A673 (cell line): ENCODE data around the gene GAB1. TPM values are rescaled to one million over a fixed set of nuclear protein-coding genes. Genes with fewer than 3 reads are reported as not detected.

Experiments used
- BruUV-seq: library from RNA; stranded (reverse); fragments of 400-500 nt; replicated peaks from 2 replicates; lab custom pipeline; 2021; lab: Mats Ljungman, UMichigan
- CTCF ChIA-PET: fragments of 300-600 bp; sonication (Branson Sonifier 250); formaldehyde crosslinking; loops from one replicate; lab custom pipeline; 2022; ENCODE audit warnings: antibody characterized with exemption; lab: Charles Lee
- POLR2A ChIA-PET: fragments of 300-600 bp; sonication (Branson Sonifier 250); formaldehyde crosslinking; loops from one replicate; lab custom pipeline; 2022; ENCODE audit warnings: antibody characterized with exemption; ENCODE audit not compliant: low non-redundant PET; lab: Charles Lee
- DNase-seq: peaks from one replicate; pipeline ENCODE4 v3.0.0-alpha.2; 2015; ENCODE audit warnings: low spot score
- H3K27ac ChIP-seq: fragments of 200-600 bp; sonication (generic); 2 replicates; pipeline ENCODE4 v1.5.1; 2016; ENCODE audit warnings: mixed run types, low read depth, mild to moderate bottlenecking, mixed read lengths, antibody characterized with exemption, low read length; ENCODE audit not compliant: poor library complexity, severe bottlenecking
- H3K27me3 ChIP-seq: fragments of 200-600 bp; sonication (generic); replicated peaks from 2 replicates; pipeline ENCODE4 v1.6.1; 2017; ENCODE audit warnings: mixed run types, low read depth, mild to moderate bottlenecking, mixed read lengths, antibody characterized with exemption, low read length; ENCODE audit not compliant: insufficient read depth, poor library complexity
- H3K36me3 ChIP-seq: fragments of 200-600 bp; sonication (generic); 2 replicates; pipeline ENCODE4 v1.6.1; 2016; ENCODE audit warnings: mixed run types, mild to moderate bottlenecking, mixed read lengths, antibody characterized with exemption, low read length; ENCODE audit not compliant: insufficient read depth, poor library complexity, severe bottlenecking
- H3K4me1 ChIP-seq: fragments of 200-600 bp; sonication (generic); 2 replicates; pipeline ENCODE4 v1.6.1; 2017; ENCODE audit warnings: mixed run types, mild to moderate bottlenecking, mixed read lengths, antibody characterized with exemption, low read length; ENCODE audit not compliant: insufficient read depth, poor library complexity, severe bottlenecking
- H3K4me3 ChIP-seq: fragments of 200-600 bp; sonication (generic); 2 replicates; pipeline ENCODE4 v1.5.1; 2016; ENCODE audit warnings: low read depth, mixed run types, mild to moderate bottlenecking, mixed read lengths, low read length; ENCODE audit not compliant: poor library complexity, severe bottlenecking
- H3K9me3 ChIP-seq: fragments of 200-600 bp; sonication (generic); 2 replicates; pipeline ENCODE4 v1.6.1; 2016; ENCODE audit warnings: mixed run types, low read depth, mild to moderate bottlenecking, mixed read lengths, antibody characterized with exemption, low read length; ENCODE audit not compliant: poor library complexity, severe bottlenecking
- EZH2 ChIP-seq: fragments of 200-600 bp; sonication (generic); IDR thresholded peaks from 2 replicates; pipeline ENCODE4 v1.6.1; 2017; ENCODE audit warnings: borderline replicate concordance, low read depth, mild to moderate bottlenecking, mixed read lengths, antibody characterized with exemption, low read length; ENCODE audit not compliant: poor library complexity, severe bottlenecking
- intact Hi-C: fragments of 100-400 bp; cut with micrococcal nuclease; formaldehyde crosslinking; loops from one replicate; pipeline ENCODE4 v1.10.0; 2022; ENCODE audit not compliant: unreplicated experiment
- total RNA-seq: library from RNA; stranded (reverse); gene quantifications from 2 replicates; pipeline ENCODE4 v1.2.3, GENCODE V29; 2021
- TF ChIP-seq, protein P1 (sequence below): fragments of 300-800, 200-600 bp; sonication (generic); conservative IDR thresholded peaks from 2 replicates; pipeline ENCODE4 v1.5.1; 2017; ENCODE audit warnings: low read depth, mild to moderate bottlenecking, antibody characterized with exemption, low read length, moderate library complexity, mixed read lengths

The GAB1 gene
- total RNA-seq, 1 experiment from 2014 or later: 27.6 TPM

DNA sequence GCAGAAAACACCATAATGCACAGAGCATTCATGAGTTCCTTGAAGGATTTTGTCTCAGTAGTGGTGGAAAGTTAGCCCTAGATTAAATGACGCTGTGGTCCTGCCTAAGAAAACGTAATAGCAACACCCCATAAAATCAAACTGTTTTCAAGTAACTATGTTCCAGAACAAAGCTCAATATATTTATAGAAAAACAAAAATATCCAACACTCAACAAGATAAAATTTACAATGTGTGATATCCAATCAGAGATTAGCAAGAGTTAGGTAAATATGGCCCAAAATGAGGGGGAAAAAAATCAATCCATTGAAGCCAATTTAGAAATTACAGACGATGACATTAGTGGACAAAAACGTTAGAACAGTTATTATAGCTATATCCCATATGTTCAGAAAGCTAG lies 9.9 kb upstream of the GAB1 start:
- Histone ChIP-seq H3K27me3 (no peaks in the 10 kb centered on the region), H3K4me3 (no peak overlapping the region), H3K4me1 (no peaks in the 10 kb centered on the region), H3K9me3 (no peaks in the 10 kb centered on the region), H3K36me3 (no peaks in the 10 kb centered on the region), H3K27ac (no peak overlapping the region)
- POLR2A ChIA-PET: no interaction called here
- DNase-seq: no peak
- no peak for TF ChIP-seq EZH2
- TF ChIP-seq, protein P1, sequence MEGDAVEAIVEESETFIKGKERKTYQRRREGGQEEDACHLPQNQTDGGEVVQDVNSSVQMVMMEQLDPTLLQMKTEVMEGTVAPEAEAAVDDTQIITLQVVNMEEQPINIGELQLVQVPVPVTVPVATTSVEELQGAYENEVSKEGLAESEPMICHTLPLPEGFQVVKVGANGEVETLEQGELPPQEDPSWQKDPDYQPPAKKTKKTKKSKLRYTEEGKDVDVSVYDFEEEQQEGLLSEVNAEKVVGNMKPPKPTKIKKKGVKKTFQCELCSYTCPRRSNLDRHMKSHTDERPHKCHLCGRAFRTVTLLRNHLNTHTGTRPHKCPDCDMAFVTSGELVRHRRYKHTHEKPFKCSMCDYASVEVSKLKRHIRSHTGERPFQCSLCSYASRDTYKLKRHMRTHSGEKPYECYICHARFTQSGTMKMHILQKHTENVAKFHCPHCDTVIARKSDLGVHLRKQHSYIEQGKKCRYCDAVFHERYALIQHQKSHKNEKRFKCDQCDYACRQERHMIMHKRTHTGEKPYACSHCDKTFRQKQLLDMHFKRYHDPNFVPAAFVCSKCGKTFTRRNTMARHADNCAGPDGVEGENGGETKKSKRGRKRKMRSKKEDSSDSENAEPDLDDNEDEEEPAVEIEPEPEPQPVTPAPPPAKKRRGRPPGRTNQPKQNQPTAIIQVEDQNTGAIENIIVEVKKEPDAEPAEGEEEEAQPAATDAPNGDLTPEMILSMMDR: no peak
- CTCF ChIA-PET: no interaction called here
- no TSS peak for BruUV-seq
- intact Hi-C loops: no loop called here

DNA sequence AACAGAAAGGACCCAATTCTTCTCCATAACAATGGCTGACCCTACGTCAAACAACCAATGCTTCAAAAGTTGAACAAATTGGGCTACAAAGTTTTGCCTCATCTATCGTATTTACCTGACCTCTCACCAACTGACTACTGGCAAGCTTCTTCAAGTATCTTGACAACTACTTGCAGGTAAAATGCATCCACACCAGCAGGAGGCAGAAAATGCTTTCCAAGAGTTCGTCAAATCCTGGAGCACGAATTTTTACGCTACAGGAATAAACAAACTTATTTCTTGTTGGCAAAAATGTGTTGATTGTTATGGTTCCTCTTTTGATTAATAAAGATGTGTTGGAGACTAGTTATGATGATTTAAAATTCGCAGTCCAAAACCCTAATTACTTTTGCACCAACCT lies 6.7 kb upstream of the GAB1 start:
- no peak for DNase-seq
- Histone ChIP-seq H3K4me3 (no peak overlapping the region), H3K36me3 (no peaks in the 10 kb centered on the region), H3K27ac (no peak overlapping the region), H3K27me3 (no peaks in the 10 kb centered on the region), H3K4me1 (no peaks in the 10 kb centered on the region), H3K9me3 (no peaks in the 10 kb centered on the region)
- intact Hi-C loops: loop anchor here (10.0 kb wide), 1 partner anchor 125 kb away; no protein-coding TSS in a partner anchor
- BruUV-seq: no TSS peak
- ChIA-PET POLR2A (no interaction called here), CTCF (no interaction called here)
- TF ChIP-seq, protein P1: no peak; the same call in 1 of the 2 replicates
- no peak for TF ChIP-seq EZH2

DNA sequence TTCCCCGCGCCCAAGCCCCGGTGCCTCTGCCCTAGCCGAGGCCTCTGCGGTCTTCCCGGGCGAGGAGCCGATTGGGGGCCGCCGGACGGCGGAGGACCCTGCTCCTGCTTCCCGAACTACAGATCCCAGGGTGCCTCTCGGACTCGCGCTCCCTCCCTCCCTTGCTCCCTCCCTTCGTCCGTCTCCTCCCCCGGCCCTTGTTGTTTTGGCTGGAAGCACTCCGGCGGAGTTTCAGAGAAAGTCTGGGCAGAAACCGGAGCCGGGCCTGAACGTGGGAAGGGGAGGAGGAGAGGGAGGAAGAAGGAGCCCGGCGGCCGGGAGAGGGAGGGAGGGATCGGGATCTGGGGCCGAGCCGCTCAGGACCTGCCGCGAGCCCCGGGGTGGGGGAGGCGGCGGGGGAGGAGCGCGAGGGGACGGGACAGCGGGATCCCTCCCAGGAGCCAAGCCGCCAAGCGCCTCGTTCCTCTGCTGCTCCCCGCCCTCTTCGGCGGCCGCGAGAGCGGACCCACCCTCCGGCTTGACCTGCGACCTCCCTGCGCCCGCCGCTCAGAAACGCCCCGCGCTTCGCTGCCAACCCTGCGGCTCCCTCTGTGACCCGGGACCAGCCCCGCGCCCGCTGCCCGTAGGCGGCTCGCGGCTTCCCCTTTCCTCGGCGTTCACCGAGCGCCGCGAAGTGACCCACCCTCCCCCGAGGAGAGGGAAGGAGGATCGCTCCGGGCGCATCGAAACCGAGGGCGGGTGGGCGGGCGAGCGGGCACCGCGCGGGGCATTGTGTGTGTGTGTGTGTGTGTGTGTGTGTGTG lies 496 bp upstream of the GAB1 start:
- Histone ChIP-seq H3K27ac (peak overlapping the region; percentile 88), H3K4me1 (peaks cover 10% of the 10 kb centered on the region), H3K27me3 (no peaks in the 10 kb centered on the region), H3K9me3 (no peaks in the 10 kb centered on the region), H3K36me3 (no peaks in the 10 kb centered on the region), H3K4me3 (peak overlapping the region; percentile 79)
- no TSS peak for BruUV-seq
- CTCF ChIA-PET: interaction anchor here (0.6 kb wide), 2 partner anchors 46 to 112 kb away, joined by 3 to 4 read pairs; no protein-coding TSS in a partner anchor
- POLR2A ChIA-PET: no interaction called here
- no peak for TF ChIP-seq EZH2
- TF ChIP-seq, protein P1: no peak
- intact Hi-C loops: loop anchor here (2.0 to 10.0 kb wide), 3 partner anchors 23 to 131 kb away; no protein-coding TSS in a partner anchor
- peak; percentile 93 for DNase-seq
